HEK293 (cell line): ENCODE data around the gene LINC00237.
A peak's percentile ranks its signal among the peaks of the same experiment; 100 is the strongest.

ENCODE experiments used
- CTCF ChIA-PET: fragments of 350-600 bp; formaldehyde crosslinking; extraction: SDS; loops from one replicate; lab custom pipeline; 2021; ENCODE audit warnings: antibody characterized with exemption; lab: Yijun Ruan, JAX
- POLR2A ChIA-PET: fragments of 300-600 bp; formaldehyde crosslinking; extraction: SDS; loops from one replicate; lab custom pipeline; 2020; ENCODE audit warnings: antibody characterized with exemption, inconsistent platforms; lab: Yijun Ruan, JAX
- H3K27ac ChIP-seq: fragments of 200-500 bp; sonication (Bioruptor generic); 2 replicates; pipeline ENCODE4 v1.5.1; 2014; ENCODE audit warnings: low read depth, low read length, control low read depth, inconsistent platforms; ENCODE audit errors: extremely low read depth
- H3K36me3 ChIP-seq, 2 experiments: fragments of 200-500 bp in 1 of 2; sonication (Bioruptor generic) in 1 of 2; 1 replicate in 1 of 2; 2 replicates in 1 of 2; pipeline ENCODE4 v1.5.1; 2014 to 2017; ENCODE audit warnings: inconsistent platforms in 2 of 2, low read length in 2 of 2; ENCODE audit not compliant: control insufficient read depth in 2 of 2, insufficient read depth in 1 of 2
- H3K4me1 ChIP-seq: fragments of 200-500 bp; sonication (Bioruptor generic); 2 replicates; pipeline ENCODE4 v1.5.1; 2014; ENCODE audit warnings: mild to moderate bottlenecking, low read length, inconsistent platforms; ENCODE audit not compliant: control insufficient read depth, insufficient read depth
- H3K4me3 ChIP-seq: 2 replicates; pipeline ENCODE4 v1.5.1; 2011; ENCODE audit warnings: low read depth, mild to moderate bottlenecking, control low read depth, low read length, moderate library complexity
- H3K9me3 ChIP-seq: fragments of 200-500 bp; sonication (Bioruptor generic); 2 replicates; pipeline ENCODE4 v1.5.1; 2014; ENCODE audit warnings: low read depth, low read length, inconsistent platforms; ENCODE audit not compliant: control insufficient read depth, insufficient read depth
- EGR2 ChIP-seq: fragments of 450-650 bp; formaldehyde crosslinking; IDR thresholded peaks from 2 replicates; pipeline ENCODE4 v1.5.1; 2016; ENCODE audit warnings: low read depth, missing biosample characterization, missing genetic modification characterization
- FEZF1 ChIP-seq: fragments of 450-650 bp; formaldehyde crosslinking; IDR thresholded peaks from 2 replicates; pipeline ENCODE4 v1.5.1; 2016; ENCODE audit warnings: missing biosample characterization, missing genetic modification characterization
- GLI2 ChIP-seq: fragments of 450-650 bp; formaldehyde crosslinking; IDR thresholded peaks from 2 replicates; pipeline ENCODE4; 2017; ENCODE audit warnings: missing biosample characterization, missing genetic modification characterization, low read depth, borderline replicate concordance
- RBAK ChIP-seq: fragments of 450-650 bp; formaldehyde crosslinking; IDR thresholded peaks from 2 replicates; pipeline ENCODE4 v1.5.1; 2016; ENCODE audit warnings: missing biosample characterization, missing genetic modification characterization
- SETDB1 ChIP-seq: IDR thresholded peaks from one replicate; pipeline ENCODE4 v1.6.1; 2017; ENCODE audit warnings: mild to moderate bottlenecking, low read length, moderate library complexity, mixed read lengths; ENCODE audit not compliant: insufficient read length
- SP3 ChIP-seq: fragments of 450-650 bp; formaldehyde crosslinking; IDR thresholded peaks from 2 replicates; pipeline ENCODE4 v1.5.1; 2016; ENCODE audit warnings: missing biosample characterization, missing genetic modification characterization
- TCF7L2 ChIP-seq: IDR thresholded peaks from 2 replicates; pipeline ENCODE4 v1.6.1; 2011; ENCODE audit warnings: low read depth, mild to moderate bottlenecking, inconsistent platforms, low read length, moderate library complexity, borderline replicate concordance
- TRIM28 ChIP-seq: IDR thresholded peaks from 2 replicates; pipeline ENCODE4 v1.6.1; 2011; ENCODE audit warnings: low read length, control low read depth, borderline replicate concordance
- ZBTB10 ChIP-seq: fragments of 450-650 bp; formaldehyde crosslinking; IDR thresholded peaks from 2 replicates; pipeline ENCODE4 v1.5.1; 2016; ENCODE audit warnings: missing biosample characterization, missing genetic modification characterization
- ZBTB11 ChIP-seq: fragments of 450-650 bp; formaldehyde crosslinking; conservative IDR thresholded peaks from 2 replicates; pipeline ENCODE4 v1.5.1; 2016; ENCODE audit warnings: low read depth, missing biosample characterization, missing genetic modification characterization
- ZNF10 ChIP-seq: fragments of 450-650 bp; formaldehyde crosslinking; IDR thresholded peaks from 2 replicates; pipeline ENCODE4 v1.5.1; 2017; ENCODE audit warnings: missing biosample characterization, missing genetic modification characterization
- ZNF121 ChIP-seq: fragments of 450-650 bp; formaldehyde crosslinking; IDR thresholded peaks from 2 replicates; pipeline ENCODE4 v1.5.1; 2016; ENCODE audit warnings: missing biosample characterization, missing genetic modification characterization
- ZNF266 ChIP-seq: fragments of 450-650 bp; formaldehyde crosslinking; IDR thresholded peaks from 2 replicates; pipeline ENCODE4 v1.5.1; 2016; ENCODE audit warnings: missing biosample characterization, missing genetic modification characterization, low read depth
- ZNF280D ChIP-seq: fragments of 450-650 bp; formaldehyde crosslinking; IDR thresholded peaks from 2 replicates; pipeline ENCODE4 v1.5.1; 2016; ENCODE audit warnings: missing biosample characterization, missing genetic modification characterization
- ZNF311 ChIP-seq: fragments of 450-650 bp; formaldehyde crosslinking; IDR thresholded peaks from 2 replicates; pipeline ENCODE4 v1.5.1; 2017; ENCODE audit warnings: missing biosample characterization, missing genetic modification characterization, borderline replicate concordance
- ZNF488 ChIP-seq: fragments of 450-650 bp; formaldehyde crosslinking; IDR thresholded peaks from 2 replicates; pipeline ENCODE4 v1.5.1; 2016; ENCODE audit warnings: missing biosample characterization, missing genetic modification characterization
- ZNF510 ChIP-seq: fragments of 450-650 bp; formaldehyde crosslinking; IDR thresholded peaks from 2 replicates; pipeline ENCODE4 v1.5.1; 2018; ENCODE audit warnings: mild to moderate bottlenecking, missing genetic modification characterization, missing biosample characterization; ENCODE audit not compliant: insufficient replicate concordance
- ZNF571 ChIP-seq: fragments of 450-650 bp; formaldehyde crosslinking; IDR thresholded peaks from 2 replicates; pipeline ENCODE4 v1.5.0; 2017; ENCODE audit warnings: missing biosample characterization, missing genetic modification characterization
- ZNF626 ChIP-seq: fragments of 450-650 bp; sonication (Bioruptor Pico); formaldehyde crosslinking; IDR thresholded peaks from 2 replicates; pipeline ENCODE4 v1.5.1; 2018; ENCODE audit warnings: missing biosample characterization, missing genetic modification characterization, inconsistent platforms
- ZNF629 ChIP-seq: fragments of 450-650 bp; formaldehyde crosslinking; IDR thresholded peaks from 2 replicates; pipeline ENCODE4 v1.5.1; 2017; ENCODE audit warnings: missing biosample characterization, missing genetic modification characterization
- ZNF76 ChIP-seq: fragments of 450-650 bp; formaldehyde crosslinking; IDR thresholded peaks from 2 replicates; pipeline ENCODE4; 2016; ENCODE audit warnings: low read depth, missing biosample characterization, missing genetic modification characterization, borderline replicate concordance
- ZNF768 ChIP-seq: fragments of 450-650 bp; formaldehyde crosslinking; IDR thresholded peaks from 2 replicates; pipeline ENCODE4 v1.5.1; 2018; ENCODE audit warnings: missing biosample characterization, mild to moderate bottlenecking, missing genetic modification characterization
- ZNF843 ChIP-seq: fragments of 450-650 bp; formaldehyde crosslinking; IDR thresholded peaks from 2 replicates; pipeline ENCODE4 v1.5.1; 2016; ENCODE audit warnings: missing biosample characterization, missing genetic modification characterization
- ZSCAN23 ChIP-seq: fragments of 450-650 bp; formaldehyde crosslinking; IDR thresholded peaks from 2 replicates; pipeline ENCODE4 v1.5.1; 2016; ENCODE audit warnings: missing biosample characterization, missing genetic modification characterization

The LINC00237 gene

GRCh38 chr20:21099751-21100577 is 6.2 kb downstream of the LINC00237 start:
- H3K4me3 ChIP-seq: no peak overlapping the region
- POLR2A ChIA-PET: no interaction called here
- no peak overlapping the region for H3K27ac ChIP-seq
- TF ChIP-seq ZNF10: no peak
- no peak for TF ChIP-seq GLI2
- no peak for TF ChIP-seq RBAK (tag by site-specific recombination)
- TF ChIP-seq ZBTB11 (tag by site-specific recombination): no peak
- no peak for TF ChIP-seq SP3 (tag by site-specific recombination)
- TF ChIP-seq ZSCAN23 (tag by site-specific recombination): no peak
- TF ChIP-seq ZNF488 (tag by site-specific recombination): no peak
- TF ChIP-seq ZNF843 (tag by site-specific recombination): no peak
- no peak for TF ChIP-seq TCF7L2
- no peak for TF ChIP-seq ZNF280D (tag by site-specific recombination)
- TF ChIP-seq ZNF571 (tag by site-specific recombination): no peak
- TF ChIP-seq, all 188 proteins: peak for 0
- H3K36me3 ChIP-seq: no peaks in the 10 kb centered on the region
- CTCF ChIA-PET: interaction anchor here (0.7 kb wide), 1 partner anchor 1203 kb away, joined by 3 read pairs; no protein-coding TSS in a partner anchor
- no peaks in the 10 kb centered on the region for H3K4me1 ChIP-seq
- no peaks in the 10 kb centered on the region for H3K9me3 ChIP-seq

- ChIA-PET CTCF (no interaction called here), POLR2A (interaction anchor here (0.7 kb wide), 1 partner anchor 29 kb away, joined by 3 read pairs; the partner anchor contains the start of gene KIZ)
- Histone ChIP-seq H3K9me3 (no peaks in the 10 kb centered on the region), H3K36me3 (no peaks in the 10 kb centered on the region), H3K4me3 (no peak overlapping the region), H3K4me1 (no peaks in the 10 kb centered on the region), H3K27ac (no peak overlapping the region)
- TF ChIP-seq ZNF510 (tag by site-specific recombination): no peak
- peak; percentile 78 for TF ChIP-seq ZNF629 (tag by site-specific recombination)
- no peak for TF ChIP-seq ZNF311 (tag by site-specific recombination)
- no peak for TF ChIP-seq SETDB1
- no peak for TF ChIP-seq EGR2 (tag by site-specific recombination)
- no peak for TF ChIP-seq FEZF1
- TF ChIP-seq ZNF626 (tag by site-specific recombination): no peak
- TF ChIP-seq ZNF76 (tag by site-specific recombination): peak; percentile 82
- no peak for TF ChIP-seq ZNF121
- 0 out of 2 replicates have a peak, but pooled peaks have one; percentile 51 for TF ChIP-seq TRIM28
- no peak for TF ChIP-seq ZNF266 (tag by site-specific recombination)
- no peak for TF ChIP-seq ZNF768 (tag by site-specific recombination)
- TF ChIP-seq ZBTB10 (tag by site-specific recombination): no peak
- no peak for TF ChIP-seq ZNF843 (tag by site-specific recombination)
These were observed 9.7 kb downstream of the LINC00237 start for GRCh38 chr20:21096321-21097043.
